Naive thymus-derived CD4-positive, alpha-beta T cell (primary cell): Measurements from ENCODE around the gene RAD51B. TPM values are rescaled to one million over a fixed set of nuclear protein-coding genes. Genes with fewer than 3 reads are reported as not detected.

Experiments
- ATAC-seq: fragments of 150-1000 bp; cut with Tn5 transposase; 2 replicates; pipeline ENCODE4 v1.10.0; 2021; ENCODE audit warnings: mild to moderate bottlenecking, moderate library complexity
- CTCF ChIA-PET: fragments of 350-600 bp; sonication (Branson Sonifier 250); formaldehyde crosslinking; loops from one replicate; lab custom pipeline; 2021; ENCODE audit warnings: antibody characterized with exemption; lab: Charles Lee
- POLR2A ChIA-PET: fragments of 350-600 bp; sonication (Branson Sonifier 250); formaldehyde crosslinking; loops from one replicate; lab custom pipeline; 2021; ENCODE audit warnings: antibody characterized with exemption, inconsistent platforms; lab: Charles Lee
- DNase-seq, 9 donors: peaks; one replicate each; pipeline versions ENCODE4 v3.0.0 to v3.0.0-alpha.2; 2020 to 2022; ENCODE audit warnings: mixed read lengths in 1 of 9
- H3K27ac ChIP-seq: one replicate; pipeline ENCODE4 v1.7.0; 2013; ENCODE audit warnings: mild to moderate bottlenecking, low read depth, low read length, moderate library complexity
- H3K27me3 ChIP-seq, 2 donors: one replicate each; pipeline ENCODE4 v1.7.0; 2013; ENCODE audit warnings: low read length in 2 of 2, mild to moderate bottlenecking in 2 of 2, moderate library complexity in 2 of 2; ENCODE audit not compliant: control insufficient read depth in 2 of 2, insufficient read depth in 2 of 2
- H3K36me3 ChIP-seq, 3 experiments: 1 replicate in 2 of 3; 2 replicates in 1 of 3; pipeline ENCODE4 v1.7.0; 2013; ENCODE audit warnings: low read length in 3 of 3, mild to moderate bottlenecking in 3 of 3, moderate library complexity in 1 of 3; ENCODE audit not compliant: insufficient read depth in 3 of 3, control insufficient read depth in 2 of 3
- H3K4me1 ChIP-seq, 2 donors: one replicate each; pipeline ENCODE4 v1.7.0; 2013; ENCODE audit warnings: low read length in 2 of 2, mild to moderate bottlenecking in 2 of 2, moderate library complexity in 1 of 2; ENCODE audit not compliant: control insufficient read depth in 2 of 2, insufficient read depth in 2 of 2
- H3K4me3 ChIP-seq: 2 replicates; pipeline ENCODE4 v1.7.0; 2013; ENCODE audit warnings: mild to moderate bottlenecking, low read length
- H3K9me3 ChIP-seq, 3 experiments: 1 replicate in 2 of 3; 2 replicates in 1 of 3; pipeline ENCODE4 v1.7.0; 2013; ENCODE audit warnings: low read length in 3 of 3; ENCODE audit not compliant: control insufficient read depth in 2 of 3
- H3K27ac Mint-ChIP-seq, 9 donors: one replicate each; pipeline ENCODE4 v1.8.0; 2020 to 2022; ENCODE audit warnings: mixed read lengths in 9 of 9, mild to moderate bottlenecking in 8 of 9, moderate library complexity in 5 of 9, inconsistent platforms in 2 of 9
- H3K27me3 Mint-ChIP-seq, 5 donors: one replicate each; pipeline ENCODE4 v1.8.0; 2021 to 2022; ENCODE audit warnings: mixed read lengths in 5 of 5, mild to moderate bottlenecking in 1 of 5
- H3K36me3 Mint-ChIP-seq, 5 donors: one replicate each; pipeline ENCODE4 v1.8.0; 2020 to 2022; ENCODE audit warnings: mixed read lengths in 5 of 5, mild to moderate bottlenecking in 3 of 5, inconsistent platforms in 1 of 5
- H3K4me1 Mint-ChIP-seq, 7 donors: one replicate each; pipeline ENCODE4 v1.8.0; 2020 to 2022; ENCODE audit warnings: mixed read lengths in 7 of 7, mild to moderate bottlenecking in 3 of 7, inconsistent platforms in 1 of 7
- H3K4me3 Mint-ChIP-seq, 10 donors: one replicate each; pipeline ENCODE4 v1.8.0; 2020 to 2022; ENCODE audit warnings: mild to moderate bottlenecking in 10 of 10, mixed read lengths in 10 of 10, moderate library complexity in 6 of 10, inconsistent platforms in 2 of 10
- H3K9me3 Mint-ChIP-seq, 11 donors: one replicate each; pipeline ENCODE4 v1.8.0; 2020 to 2022; ENCODE audit warnings: mixed read lengths in 11 of 11, mild to moderate bottlenecking in 4 of 11, inconsistent platforms in 1 of 11, moderate library complexity in 1 of 11
- intact Hi-C, 2 donors: fragments of 100-400 bp; cut with micrococcal nuclease; formaldehyde crosslinking; loops; one replicate each; pipeline ENCODE4 v1.15.1; 2023
- polyA plus RNA-seq, 2 donors: library from polyadenylated mRNA; unstranded; fragments of 300-500 nt; fragmentation: Illumina TruSeq; gene quantifications; one replicate each; pipeline ENCODE4 v1.2.3, GENCODE V29; 2021
- total RNA-seq, 6 experiments: library from RNA in 5 of 6; stranded (reverse) in 5 of 6; gene quantifications; 1 replicate in 5 of 6; 2 replicates in 1 of 6; pipeline ENCODE4 v1.2.3 and lab custom pipeline; 2021 to 2026

RAD51B gene
- total and polyA plus RNA-seq, 7 experiments from 2014 or later, result 15.0 to 42.2 (median 28.8) TPM

- peaks cover 0 to 17% (median 0%) of the 10 kb centered on the region in 5 donors for H3K36me3 Mint-ChIP-seq
- Histone ChIP-seq H3K9me3 (no peaks in the 10 kb centered on the region), H3K36me3 (no peaks in the 10 kb centered on the region), H3K4me1 (peaks cover 3 to 12% of the 10 kb centered on the region in 2 donors), H3K4me3 (no peak overlapping the region), H3K27me3 (no peaks in the 10 kb centered on the region), H3K27ac (no peak overlapping the region)
- peaks cover 13 to 27% (median 21%) of the 10 kb centered on the region in 7 donors for H3K4me1 Mint-ChIP-seq
- ATAC-seq (no peak), DNase-seq (no peak)
- H3K27me3 Mint-ChIP-seq, result peaks cover 0 to 23% (median 0%) of the 10 kb centered on the region in 5 donors
- intact Hi-C loops, result loop anchor here in 1 of 2 donors (10.0 kb wide), 1 partner anchor 60 kb away; no protein-coding TSS in a partner anchor
- ChIA-PET CTCF (no interaction called here), POLR2A (interaction anchor here (0.6 kb wide), 1 partner anchor 381 kb away, joined by 3 read pairs; no protein-coding TSS in a partner anchor)
- H3K9me3 Mint-ChIP-seq, result peaks cover 0 to 19% (median 0%) of the 10 kb centered on the region in 11 donors
- H3K27ac Mint-ChIP-seq, result peak overlapping the region in 1 of 9 donors; percentile 28
- H3K4me3 Mint-ChIP-seq, result no peak overlapping the region
Observed at GRCh38 chr14:68624541-68625220, 805.1 kb downstream of the RAD51B start.

- H3K4me1 Mint-ChIP-seq, result peaks cover 13 to 27% (median 21%) of the 10 kb centered on the region in 7 donors
- POLR2A ChIA-PET, result interaction anchor here (0.6 to 1.3 kb wide), 4 partner anchors 57 to 382 kb away, joined by 3 to 4 read pairs (median 3); no protein-coding TSS in a partner anchor
Observed at GRCh38 chr14:68625366-68626090, 805.9 kb downstream of the RAD51B start.

GRCh38 chr14:68626386-68626785 lies 806.8 kb downstream of the RAD51B start:
- Mint-ChIP-seq H3K4me3 (no peak overlapping the region), H3K27ac (peak overlapping the region in 2 of 9 donors; percentile 26 to 33), H3K27me3 (peaks cover 0 to 30% (median 0%) of the 10 kb centered on the region in 5 donors), H3K9me3 (peaks cover 0 to 12% (median 0%) of the 10 kb centered on the region in 11 donors), H3K4me1 (peaks cover 13 to 27% (median 21%) of the 10 kb centered on the region in 7 donors), H3K36me3 (peaks cover 0 to 13% (median 0%) of the 10 kb centered on the region in 5 donors)
- DNase-seq, result no peak
- POLR2A ChIA-PET, result interaction anchor here (1.2 to 2.9 kb wide), 3 partner anchors 56 to 163 kb away, joined by 3 to 12 read pairs (median 4); no protein-coding TSS in a partner anchor
- H3K36me3 ChIP-seq, result no peaks in the 10 kb centered on the region
- peaks cover 3 to 12% of the 10 kb centered on the region in 2 donors for H3K4me1 ChIP-seq
- CTCF ChIA-PET, result no interaction called here
- ATAC-seq, result no peak
- no peak overlapping the region for H3K27ac ChIP-seq
- no peaks in the 10 kb centered on the region for H3K9me3 ChIP-seq
- no peak overlapping the region for H3K4me3 ChIP-seq
- H3K27me3 ChIP-seq, result no peaks in the 10 kb centered on the region
- intact Hi-C loops, result loop anchor here in 1 of 2 donors (10.0 kb wide), 1 partner anchor 58 kb away; no protein-coding TSS in a partner anchor

More at GRCh38 chr14:68625366-68626090, 805.9 kb downstream of the RAD51B start:
- Mint-ChIP-seq H3K36me3 (peaks cover 0 to 16% (median 0%) of the 10 kb centered on the region in 5 donors), H3K27ac (peak overlapping the region in 1 of 9 donors; percentile 60), H3K4me3 (no peak overlapping the region), H3K27me3 (peaks cover 0 to 29% (median 0%) of the 10 kb centered on the region in 5 donors), H3K9me3 (peaks cover 0 to 19% (median 0%) of the 10 kb centered on the region in 11 donors)
- H3K9me3 ChIP-seq, result no peaks in the 10 kb centered on the region
- no peak overlapping the region for H3K4me3 ChIP-seq
- ATAC-seq (no peak), DNase-seq (no peak)
- CTCF ChIA-PET, result no interaction called here
- no peaks in the 10 kb centered on the region for H3K27me3 ChIP-seq
- H3K36me3 ChIP-seq, result no peaks in the 10 kb centered on the region
- intact Hi-C loops, result loop anchor here in 1 of 2 donors (10.0 kb wide), 1 partner anchor 59 kb away; no protein-coding TSS in a partner anchor
- H3K27ac ChIP-seq, result no peak overlapping the region
- peaks cover 3 to 12% of the 10 kb centered on the region in 2 donors for H3K4me1 ChIP-seq

GRCh38 chr14:68627050-68627867 lies 807.7 kb downstream of the RAD51B start:
- peaks cover 0 to 12% (median 0%) of the 10 kb centered on the region in 11 donors for H3K9me3 Mint-ChIP-seq
- intact Hi-C loops, result loop anchor here in 1 of 2 donors (10.0 kb wide), 1 partner anchor 58 kb away; no protein-coding TSS in a partner anchor
- H3K4me1 Mint-ChIP-seq, result peaks cover 13 to 27% (median 21%) of the 10 kb centered on the region in 7 donors
- DNase-seq (no peak), ATAC-seq (no peak)
- Histone ChIP-seq H3K9me3 (no peaks in the 10 kb centered on the region), H3K4me3 (no peak overlapping the region), H3K27ac (no peak overlapping the region), H3K36me3 (no peaks in the 10 kb centered on the region), H3K4me1 (peaks cover 3 to 12% of the 10 kb centered on the region in 2 donors), H3K27me3 (no peaks in the 10 kb centered on the region)
- H3K4me3 Mint-ChIP-seq, result peak overlapping the region in 9 of 10 donors; percentile 52 to 90 (median 82)
- POLR2A ChIA-PET, result interaction anchor here (0.6 to 2.9 kb wide), 6 partner anchors 107 to 349 kb away, joined by 3 to 12 read pairs (median 4); no protein-coding TSS in a partner anchor
- CTCF ChIA-PET, result no interaction called here
- H3K27me3 Mint-ChIP-seq, result peaks cover 0 to 30% (median 0%) of the 10 kb centered on the region in 5 donors
- peak overlapping the region in 6 of 9 donors; percentile 50 to 94 (median 84) for H3K27ac Mint-ChIP-seq
- H3K36me3 Mint-ChIP-seq, result peaks cover 0 to 11% (median 0%) of the 10 kb centered on the region in 5 donors

- peak; percentile 34 to 65 (median 47) for DNase-seq
- H3K27me3 ChIP-seq, result no peaks in the 10 kb centered on the region
- Mint-ChIP-seq H3K27me3 (peaks cover 0 to 30% (median 0%) of the 10 kb centered on the region in 5 donors), H3K4me3 (peak overlapping the region; percentile 58 to 90 (median 82)), H3K36me3 (peaks cover 0 to 9% (median 0%) of the 10 kb centered on the region in 5 donors), H3K9me3 (peaks cover 0 to 10% (median 0%) of the 10 kb centered on the region in 11 donors), H3K27ac (peak overlapping the region; percentile 38 to 94 (median 87)), H3K4me1 (peaks cover 13 to 25% (median 21%) of the 10 kb centered on the region in 7 donors)
- POLR2A ChIA-PET, result interaction anchor here (0.6 to 2.9 kb wide), 9 partner anchors 11 to 350 kb away, joined by 3 to 12 read pairs (median 4); partner anchors contain the start of gene ZFP36L1
- no peaks in the 10 kb centered on the region for H3K9me3 ChIP-seq
- peaks cover 3 to 12% of the 10 kb centered on the region in 2 donors for H3K4me1 ChIP-seq
- CTCF ChIA-PET, result interaction anchor here (1.2 kb wide), 1 partner anchor 12 kb away, joined by 4 read pairs; no protein-coding TSS in a partner anchor
- H3K4me3 ChIP-seq, result peak overlapping the region; percentile 50
- peak; percentile 74 for ATAC-seq
- no peaks in the 10 kb centered on the region for H3K36me3 ChIP-seq
- intact Hi-C loops, result loop anchor here in 1 of 2 donors (2.0 to 10.0 kb wide), 3 partner anchors 57 to 161 kb away; no protein-coding TSS in a partner anchor
- peak overlapping the region; percentile 45 for H3K27ac ChIP-seq
Observed at GRCh38 chr14:68627868-68628604, 808.5 kb downstream of the RAD51B start.
